ENCODE results near the gene CNNM3. TPM values are rescaled to one million over a fixed set of nuclear protein-coding genes. Genes with fewer than 3 reads are reported as not detected.

Gene CNNM3
- total RNA-seq, 1 donor from 2014 or later, result 5.6 TPM

GRCh38 chr2:96868555-96869280, 52.6 kb downstream of the CNNM3 start:
- H3K4me3 ChIP-seq (ENCODE audit: insufficient read depth, low read depth, low read length), result peak overlapping the region; percentile 83
- H3K79me2 ChIP-seq (ENCODE audit: insufficient read depth, low read length), result peaks cover 48% of the 10 kb centered on the region
- peak overlapping the region; percentile 72 for H3K27ac ChIP-seq (ENCODE audit: low read depth, low read length)
- H3K4me1 ChIP-seq (ENCODE audit: insufficient read depth, low read length), result peaks cover 30% of the 10 kb centered on the region
- FAIRE-seq (no peak), DNase-seq (ENCODE audit: low read depth) (peak; percentile 82)
- Mint-ChIP-seq H3K4me1 (ENCODE audit: low read depth, unreplicated experiment) (peaks cover 14% of the 10 kb centered on the region), H3K27me3 (ENCODE audit: low read depth, unreplicated experiment) (no peaks in the 10 kb centered on the region), H3K9me3 (ENCODE audit: unreplicated experiment) (no peaks in the 10 kb centered on the region), H3K27ac (ENCODE audit: unreplicated experiment) (no peak overlapping the region), H3K4me3 (ENCODE audit: unreplicated experiment) (peak overlapping the region; percentile 90), H3K36me3 (ENCODE audit: low read depth, unreplicated experiment) (no peaks in the 10 kb centered on the region)
- no peaks in the 10 kb centered on the region for H3K9me3 ChIP-seq (ENCODE audit: insufficient read depth, low read depth, low read length)
- TF ChIP-seq CTCF (IDR thresholded peaks at IDR 0.05; ENCODE audit: insufficient read depth, low read depth, low read length), result peak; percentile 26
- no peak for TF ChIP-seq EZH2 (IDR thresholded peaks at IDR 0.05; ENCODE audit: insufficient read depth, low read length)
- peak overlapping the region; percentile 74 for H2AFZ ChIP-seq (ENCODE audit: low read depth, low read length)
- peak overlapping the region; percentile 98 for H3K4me2 ChIP-seq (ENCODE audit: low read length)
- H3K27me3 ChIP-seq (ENCODE audit: insufficient read depth, low read length), result no peaks in the 10 kb centered on the region
- peaks cover 17% of the 10 kb centered on the region for H3K36me3 ChIP-seq (ENCODE audit: insufficient read depth, low read length)
- peak overlapping the region; percentile 92 for H3K9ac ChIP-seq (ENCODE audit: low read length)
- H4K20me1 ChIP-seq (ENCODE audit: insufficient read depth, low read length), result peaks cover 42% of the 10 kb centered on the region

- Histone ChIP-seq H3K4me1 (ENCODE audit: insufficient read depth, low read length) (peaks cover 30% of the 10 kb centered on the region), H3K27me3 (ENCODE audit: insufficient read depth, low read length) (no peaks in the 10 kb centered on the region), H3K79me2 (ENCODE audit: insufficient read depth, low read length) (peaks cover 45% of the 10 kb centered on the region), H3K27ac (ENCODE audit: low read depth, low read length) (peak overlapping the region; percentile 72), H4K20me1 (ENCODE audit: insufficient read depth, low read length) (peaks cover 36% of the 10 kb centered on the region), H3K4me2 (ENCODE audit: low read length) (peak overlapping the region; percentile 98), H3K36me3 (ENCODE audit: insufficient read depth, low read length) (peaks cover 14% of the 10 kb centered on the region), H3K4me3 (ENCODE audit: insufficient read depth, low read depth, low read length) (peak overlapping the region; percentile 83), H3K9me3 (ENCODE audit: insufficient read depth, low read depth, low read length) (no peaks in the 10 kb centered on the region), H2AFZ (ENCODE audit: low read depth, low read length) (peak overlapping the region; percentile 74), H3K9ac (ENCODE audit: low read length) (peak overlapping the region; percentile 92)
- H3K9me3 Mint-ChIP-seq (ENCODE audit: unreplicated experiment), result no peaks in the 10 kb centered on the region
- peak; percentile 69 for DNase-seq (ENCODE audit: low read depth)
- TF ChIP-seq EZH2 (IDR thresholded peaks at IDR 0.05; ENCODE audit: insufficient read depth, low read length) (no peak), CTCF (IDR thresholded peaks at IDR 0.05; ENCODE audit: insufficient read depth, low read depth, low read length) (no peak)
- no peak overlapping the region for H3K4me3 Mint-ChIP-seq (ENCODE audit: unreplicated experiment)
- no peaks in the 10 kb centered on the region for H3K27me3 Mint-ChIP-seq (ENCODE audit: low read depth, unreplicated experiment)
- peaks cover 14% of the 10 kb centered on the region for H3K4me1 Mint-ChIP-seq (ENCODE audit: low read depth, unreplicated experiment)
- FAIRE-seq, result no peak
- no peaks in the 10 kb centered on the region for H3K36me3 Mint-ChIP-seq (ENCODE audit: low read depth, unreplicated experiment)
- no peak overlapping the region for H3K27ac Mint-ChIP-seq (ENCODE audit: unreplicated experiment)
These were observed 53.3 kb downstream of the CNNM3 start for GRCh38 chr2:96869281-96869821.

All from astrocyte (in vitro differentiated cells and primary cell).